PC-9 (cell line): ENCODE measurements around the gene PRRT1B.

Experiments used
- EZH2 ChIP-seq: fragments of 200-600 bp; sonication (generic); IDR thresholded peaks from 2 replicates; pipeline ENCODE4 v1.8.0; 2017; ENCODE audit warnings: antibody characterized with exemption, low read depth
- TF ChIP-seq, protein P1 (sequence below): fragments of 200-600 bp; sonication (generic); conservative IDR thresholded peaks from 2 replicates; pipeline ENCODE4 v1.6.1; 2017; ENCODE audit warnings: mixed run types, antibody characterized with exemption, mild to moderate bottlenecking, moderate library complexity

DNA sequence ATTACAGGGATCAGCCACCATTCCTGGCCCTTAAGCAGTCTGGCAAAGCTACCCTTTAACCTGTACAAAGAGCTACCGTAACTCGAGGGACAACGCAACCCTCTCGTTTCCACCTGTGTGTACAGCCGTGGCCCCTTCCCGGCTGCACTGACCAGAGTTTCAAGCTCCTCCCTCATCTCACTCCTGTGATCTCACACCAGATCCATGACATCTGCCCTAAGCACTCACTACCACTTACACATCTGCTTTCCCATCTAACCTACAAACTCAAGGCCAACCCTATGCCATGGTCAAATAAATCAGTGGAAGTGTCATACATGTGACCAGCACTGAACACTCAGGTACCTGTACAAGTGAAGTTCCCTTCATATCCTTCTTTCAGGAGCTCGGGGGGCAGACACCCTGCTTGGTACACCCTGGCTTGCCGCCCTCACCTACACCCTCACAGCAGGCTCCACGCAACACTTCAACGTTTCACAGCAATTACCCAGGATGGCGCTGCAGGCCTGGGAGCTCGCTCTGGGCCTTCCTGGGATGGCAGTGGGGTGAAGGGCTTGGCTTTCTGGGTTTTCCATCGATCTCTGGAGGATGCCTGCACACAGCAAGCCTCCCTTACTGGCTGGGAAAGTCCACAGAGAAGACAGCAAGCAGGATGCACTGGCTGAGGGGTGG is 61.7 kb downstream of the PRRT1B start:
- TF ChIP-seq, protein P1, sequence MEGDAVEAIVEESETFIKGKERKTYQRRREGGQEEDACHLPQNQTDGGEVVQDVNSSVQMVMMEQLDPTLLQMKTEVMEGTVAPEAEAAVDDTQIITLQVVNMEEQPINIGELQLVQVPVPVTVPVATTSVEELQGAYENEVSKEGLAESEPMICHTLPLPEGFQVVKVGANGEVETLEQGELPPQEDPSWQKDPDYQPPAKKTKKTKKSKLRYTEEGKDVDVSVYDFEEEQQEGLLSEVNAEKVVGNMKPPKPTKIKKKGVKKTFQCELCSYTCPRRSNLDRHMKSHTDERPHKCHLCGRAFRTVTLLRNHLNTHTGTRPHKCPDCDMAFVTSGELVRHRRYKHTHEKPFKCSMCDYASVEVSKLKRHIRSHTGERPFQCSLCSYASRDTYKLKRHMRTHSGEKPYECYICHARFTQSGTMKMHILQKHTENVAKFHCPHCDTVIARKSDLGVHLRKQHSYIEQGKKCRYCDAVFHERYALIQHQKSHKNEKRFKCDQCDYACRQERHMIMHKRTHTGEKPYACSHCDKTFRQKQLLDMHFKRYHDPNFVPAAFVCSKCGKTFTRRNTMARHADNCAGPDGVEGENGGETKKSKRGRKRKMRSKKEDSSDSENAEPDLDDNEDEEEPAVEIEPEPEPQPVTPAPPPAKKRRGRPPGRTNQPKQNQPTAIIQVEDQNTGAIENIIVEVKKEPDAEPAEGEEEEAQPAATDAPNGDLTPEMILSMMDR: no peak
- no peak for TF ChIP-seq EZH2
